Measurements from ENCODE around the gene SMG6. TPM values are rescaled to one million over a fixed set of nuclear protein-coding genes. Genes with fewer than 3 reads are reported as not detected.
A peak's percentile ranks its signal among the peaks of the same experiment; 100 is the strongest.

SMG6 gene
- total and polyA plus RNA-seq, 2 of the 4 experiments (the other 2 are of a cell fraction), result 16.3 to 30.3 TPM

DNA sequence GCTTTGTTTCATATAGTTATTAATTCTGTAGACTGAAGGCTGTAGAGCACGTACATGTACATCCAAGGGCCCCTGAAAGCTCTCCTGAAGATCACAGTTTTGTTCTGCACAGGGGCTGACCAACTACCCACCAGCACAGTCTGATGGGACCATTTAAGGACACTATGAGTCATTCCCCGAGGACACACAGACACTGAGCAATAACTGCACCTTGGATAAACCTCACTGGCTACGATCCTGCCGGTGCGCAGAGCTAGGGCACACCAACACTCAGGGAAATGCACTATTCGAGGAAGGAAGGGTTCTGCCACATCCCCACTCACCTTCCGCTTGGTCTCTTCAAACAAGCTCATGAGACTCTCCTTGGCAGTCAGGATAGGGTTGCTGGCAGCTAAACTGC is 20.3 kb downstream of the SMG6 start:
- Histone ChIP-seq H3K4me2 (ENCODE audit: low read depth, low read length) (no peak overlapping the region), H2AK5ac (ENCODE audit: low read depth, low read length) (no peak overlapping the region), H2BK120ac (ENCODE audit: low read depth, low read length) (no peak overlapping the region), H3K79me1 (ENCODE audit: low read depth in 1 of 2, low read length in 2 of 2) (peaks cover 15 to 21% of the 10 kb centered on the region in 2 experiments), H3K56ac (ENCODE audit: extremely low read depth, insufficient read depth, low read length) (no peak overlapping the region), H3K4me1 (ENCODE audit: control insufficient read depth, insufficient read depth, low read length) (peaks cover 7% of the 10 kb centered on the region), H3K23ac (ENCODE audit: low read depth, low read length) (no peak overlapping the region), H2AFZ (replicated peaks; ENCODE audit: low read length, poor library complexity) (no peak overlapping the region), H3K27me3 (ENCODE audit: control insufficient read depth, insufficient read depth, low read length) (no peaks in the 10 kb centered on the region), H3K9me3 (ENCODE audit: control insufficient read depth, insufficient read depth, low read length) (no peaks in the 10 kb centered on the region), H2BK15ac (ENCODE audit: low read depth, low read length) (no peak overlapping the region), H4K8ac (ENCODE audit: low read depth in 2 of 2, low read length in 2 of 2) (no peak overlapping the region), H3K4me3 (ENCODE audit: insufficient read depth, low read depth, low read length) (no peak overlapping the region), H2AK9ac (replicated peaks; ENCODE audit: low read depth, low read length, poor library complexity) (no peak overlapping the region), H3K18ac (ENCODE audit: low read depth, low read length) (no peak overlapping the region), H4K5ac (ENCODE audit: low read depth, low read length) (no peak overlapping the region), H3K9ac (ENCODE audit: low read depth, low read length) (no peak overlapping the region), H3K4ac (ENCODE audit: low read depth, low read length) (peak overlapping the region; percentile 31; the same call in 1 of the 2 replicates), H3K9me1 (ENCODE audit: insufficient read depth, low read length) (no peaks in the 10 kb centered on the region), H2BK5ac (ENCODE audit: low read depth, low read length, poor library complexity, severe bottlenecking) (no peak overlapping the region), H3K36me3 (ENCODE audit: control insufficient read depth, insufficient read depth, low read length) (peaks cover 30% of the 10 kb centered on the region), H3K14ac (replicated peaks; ENCODE audit: low read depth, low read length) (no peak overlapping the region), H3K27ac (ENCODE audit: insufficient read depth, low read length) (no peak overlapping the region), H2BK20ac (ENCODE audit: low read depth, low read length) (no peak overlapping the region), H4K91ac (ENCODE audit: insufficient read depth, low read depth, low read length) (no peak overlapping the region), H4K20me1 (ENCODE audit: insufficient read depth, low read length) (no peaks in the 10 kb centered on the region; the same call in 1 of the 2 replicates)
- BruUV-seq (replicated peaks), result no TSS peak
- no peak for TF ChIP-seq MAFK (IDR thresholded peaks at IDR 0.05; ENCODE audit: low read depth, low read length)
- TF ChIP-seq, protein P1, sequence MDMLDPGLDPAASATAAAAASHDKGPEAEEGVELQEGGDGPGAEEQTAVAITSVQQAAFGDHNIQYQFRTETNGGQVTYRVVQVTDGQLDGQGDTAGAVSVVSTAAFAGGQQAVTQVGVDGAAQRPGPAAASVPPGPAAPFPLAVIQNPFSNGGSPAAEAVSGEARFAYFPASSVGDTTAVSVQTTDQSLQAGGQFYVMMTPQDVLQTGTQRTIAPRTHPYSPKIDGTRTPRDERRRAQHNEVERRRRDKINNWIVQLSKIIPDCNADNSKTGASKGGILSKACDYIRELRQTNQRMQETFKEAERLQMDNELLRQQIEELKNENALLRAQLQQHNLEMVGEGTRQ (IDR thresholded peaks at IDR 0.05; ENCODE audit: low read depth, low read length), result no peak
- ATAC-seq (ENCODE audit: low read depth), result peak; percentile 28; the same call in 1 of the 2 replicates
- intact Hi-C loops (cut with micrococcal nuclease), result loop anchor here (2.0 kb wide), 1 partner anchor 39 kb away; no protein-coding TSS in a partner anchor
- CTCF ChIA-PET, result interaction anchor here (1.0 to 1.7 kb wide), 4 partner anchors 11 to 229 kb away, joined by 3 to 4 read pairs (median 4); no protein-coding TSS in a partner anchor
- POLR2A ChIA-PET (ENCODE audit: unreplicated experiment), result no interaction called here
- 0% methylated on average over 1 of the region's 7 CpGs; no CpG with 5 or more reads in 1 of the 2 experiments for WGBS, 2 experiments (ENCODE audit: extremely low coverage in 2 of 2, insufficient read length in 1 of 2)
- in situ Hi-C loops (cut with MboI; ENCODE audit: low sequenced_read_pairs), result loop anchor here (10.0 kb wide), 1 partner anchor 379 kb away; no protein-coding TSS in a partner anchor
- dilution Hi-C loops (cut with HindIII; ENCODE audit: low sequenced_read_pairs, unreplicated experiment), result no loop called here
- peak; percentile 11 for DNase-seq
